Measurements from ENCODE around the gene SPEN.

SPEN gene

GRCh38 chr1:15799004-15799867 lies 48.3 kb upstream of the SPEN start (continued):
- 0 out of 2 replicates have a peak, but pooled peaks have one; percentile 52 for TF ChIP-seq ZEB2 (tag by site-specific recombination; IDR thresholded peaks at IDR 0.05)
- TF ChIP-seq WT1 (tag by site-specific recombination; IDR thresholded peaks at IDR 0.05): peak; percentile 77
- no peak for TF ChIP-seq ZNF513 (tag by site-specific recombination; IDR thresholded peaks at IDR 0.05)
- TF ChIP-seq ZIC2 (tag by site-specific recombination; IDR thresholded peaks at IDR 0.05): peak; percentile 68
- TF ChIP-seq SCRT1 (tag by site-specific recombination; IDR thresholded peaks at IDR 0.05; ENCODE audit: borderline replicate concordance): no peak
- peak; percentile 89 for TF ChIP-seq KLF17 (tag by site-specific recombination; IDR thresholded peaks at IDR 0.05)
- TF ChIP-seq PRDM10 (tag by site-specific recombination; IDR thresholded peaks at IDR 0.05): peak; percentile 42
- peak; percentile 30; the same call in 1 of the 2 replicates for TF ChIP-seq SP2 (tag by site-specific recombination; IDR thresholded peaks at IDR 0.05)
- peak; percentile 78 for TF ChIP-seq ZNF600 (tag by site-specific recombination; IDR thresholded peaks at IDR 0.05)
- TF ChIP-seq ZNF366 (tag by site-specific recombination; conservative IDR thresholded peaks at IDR 0.05): peak; percentile 60; the same call in 1 of the 2 replicates
- 0 out of 2 replicates have a peak, but pooled peaks have one; percentile 33 for TF ChIP-seq ZNF335 (tag by site-specific recombination; conservative IDR thresholded peaks at IDR 0.05)
- TF ChIP-seq ZNF629 (tag by site-specific recombination; IDR thresholded peaks at IDR 0.05): peak; percentile 60; the same call in 1 of the 2 replicates
- TF ChIP-seq ZXDB (tag by site-specific recombination; IDR thresholded peaks at IDR 0.05): peak; percentile 99
- TF ChIP-seq INSM2 (tag by site-specific recombination; IDR thresholded peaks at IDR 0.05): 0 out of 2 replicates have a peak, but pooled peaks have one; percentile 23
- no peak for TF ChIP-seq ZNF518A (tag by site-specific recombination; conservative IDR thresholded peaks at IDR 0.05; ENCODE audit: low read depth)
- TF ChIP-seq ZNF266 (tag by site-specific recombination; IDR thresholded peaks at IDR 0.05; ENCODE audit: low read depth): peak; percentile 98
- no peak for TF ChIP-seq ZSCAN18 (tag by site-specific recombination; IDR thresholded peaks at IDR 0.05)
- peak; percentile 94 for TF ChIP-seq GLIS2 (tag by site-specific recombination; IDR thresholded peaks at IDR 0.05)
- TF ChIP-seq ZNF704 (tag by site-specific recombination; IDR thresholded peaks at IDR 0.05): no peak
